ENCODE measurements around the gene DOCK1. TPM values are rescaled to one million over a fixed set of nuclear protein-coding genes. Genes with fewer than 3 reads are reported as not detected.

DOCK1 gene
- total and polyA plus RNA-seq, 2 donors from 2014 or later: 15.8 to 81.7 TPM

DNA sequence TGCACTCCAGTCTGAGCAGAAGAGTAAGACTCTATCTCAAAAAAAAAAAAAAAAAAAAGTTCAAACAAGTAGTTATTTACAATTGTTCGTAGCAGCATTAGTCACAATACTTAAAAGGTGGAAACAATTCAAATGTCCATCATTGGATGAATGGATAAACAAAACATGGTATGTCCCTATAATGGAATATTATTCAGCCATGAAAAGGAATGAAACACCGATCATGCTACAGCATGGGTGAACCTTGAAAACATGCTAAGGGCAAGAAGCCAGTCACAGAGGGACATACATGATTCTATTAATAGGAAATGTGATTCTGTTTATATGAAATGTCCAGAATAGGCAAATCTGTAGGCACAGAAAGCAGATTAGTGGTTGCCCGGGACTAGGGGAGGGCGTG, 15.9 kb downstream of the DOCK1 start:
- no peaks in the 10 kb centered on the region for H3K9me3 ChIP-seq (ENCODE audit: control insufficient read depth in 2 of 3, insufficient read depth in 1 of 3, low read length in 3 of 3)
- FAIRE-seq: no peak
- no peak overlapping the region for H3K4me3 ChIP-seq (ENCODE audit: low read length in 3 of 3)
- no peak overlapping the region for H3K9ac ChIP-seq (ENCODE audit: low read length in 3 of 3)
- H3K4me1 ChIP-seq (ENCODE audit: control insufficient read depth in 2 of 3, insufficient read depth in 2 of 3, low read depth in 1 of 3, low read length in 3 of 3): peaks cover 0 to 22% (median 14%) of the 10 kb centered on the region in 3 donors
- DNase-seq: no peak
- H3K27me3 ChIP-seq (ENCODE audit: control insufficient read depth, insufficient read depth, low read length): no peaks in the 10 kb centered on the region
- H3K27ac ChIP-seq (ENCODE audit: low read depth in 2 of 2, low read length in 2 of 2): no peak overlapping the region
- peaks cover 0 to 2% (median 0%) of the 10 kb centered on the region in 3 donors for H3K36me3 ChIP-seq (ENCODE audit: control insufficient read depth in 2 of 3, insufficient read depth in 3 of 3, low read length in 3 of 3)
- TF ChIP-seq, protein P1, sequence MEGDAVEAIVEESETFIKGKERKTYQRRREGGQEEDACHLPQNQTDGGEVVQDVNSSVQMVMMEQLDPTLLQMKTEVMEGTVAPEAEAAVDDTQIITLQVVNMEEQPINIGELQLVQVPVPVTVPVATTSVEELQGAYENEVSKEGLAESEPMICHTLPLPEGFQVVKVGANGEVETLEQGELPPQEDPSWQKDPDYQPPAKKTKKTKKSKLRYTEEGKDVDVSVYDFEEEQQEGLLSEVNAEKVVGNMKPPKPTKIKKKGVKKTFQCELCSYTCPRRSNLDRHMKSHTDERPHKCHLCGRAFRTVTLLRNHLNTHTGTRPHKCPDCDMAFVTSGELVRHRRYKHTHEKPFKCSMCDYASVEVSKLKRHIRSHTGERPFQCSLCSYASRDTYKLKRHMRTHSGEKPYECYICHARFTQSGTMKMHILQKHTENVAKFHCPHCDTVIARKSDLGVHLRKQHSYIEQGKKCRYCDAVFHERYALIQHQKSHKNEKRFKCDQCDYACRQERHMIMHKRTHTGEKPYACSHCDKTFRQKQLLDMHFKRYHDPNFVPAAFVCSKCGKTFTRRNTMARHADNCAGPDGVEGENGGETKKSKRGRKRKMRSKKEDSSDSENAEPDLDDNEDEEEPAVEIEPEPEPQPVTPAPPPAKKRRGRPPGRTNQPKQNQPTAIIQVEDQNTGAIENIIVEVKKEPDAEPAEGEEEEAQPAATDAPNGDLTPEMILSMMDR (IDR thresholded peaks at IDR 0.05; ENCODE audit: borderline replicate concordance, extremely low read depth, insufficient read depth): no peak
- intact Hi-C loops (cut with DNase I): no loop called here

- no peak for DNase-seq
- Histone ChIP-seq H3K9me3 (ENCODE audit: control insufficient read depth in 2 of 3, insufficient read depth in 1 of 3, low read length in 3 of 3) (no peaks in the 10 kb centered on the region), H3K4me3 (ENCODE audit: low read length in 3 of 3) (no peak overlapping the region), H3K27ac (ENCODE audit: low read depth in 2 of 2, low read length in 2 of 2) (no peak overlapping the region), H3K36me3 (ENCODE audit: control insufficient read depth in 2 of 3, insufficient read depth in 3 of 3, low read length in 3 of 3) (peaks cover 0 to 2% (median 0%) of the 10 kb centered on the region in 3 donors), H3K4me1 (ENCODE audit: control insufficient read depth in 2 of 3, insufficient read depth in 2 of 3, low read depth in 1 of 3, low read length in 3 of 3) (peaks cover 0 to 22% (median 14%) of the 10 kb centered on the region in 3 donors), H3K9ac (ENCODE audit: low read length in 3 of 3) (no peak overlapping the region), H3K27me3 (ENCODE audit: control insufficient read depth, insufficient read depth, low read length) (no peaks in the 10 kb centered on the region)
- no peak for FAIRE-seq
- intact Hi-C loops (cut with DNase I): no loop called here
- TF ChIP-seq, protein P1 (IDR thresholded peaks at IDR 0.05; ENCODE audit: borderline replicate concordance, extremely low read depth, insufficient read depth): no peak
Observed at GRCh38 chr10:126921974-126922525, 16.8 kb downstream of the DOCK1 start.

GRCh38 chr10:126924180-126924914, 19.1 kb downstream of the DOCK1 start:
- Histone ChIP-seq H3K9ac (ENCODE audit: low read length in 3 of 3) (no peak overlapping the region), H3K9me3 (ENCODE audit: control insufficient read depth in 2 of 3, insufficient read depth in 1 of 3, low read length in 3 of 3) (no peaks in the 10 kb centered on the region), H3K4me1 (ENCODE audit: control insufficient read depth in 2 of 3, insufficient read depth in 2 of 3, low read depth in 1 of 3, low read length in 3 of 3) (peaks cover 0 to 14% (median 12%) of the 10 kb centered on the region in 3 donors), H3K27me3 (ENCODE audit: control insufficient read depth, insufficient read depth, low read length) (no peaks in the 10 kb centered on the region), H3K4me3 (ENCODE audit: low read length in 3 of 3) (no peak overlapping the region), H3K27ac (ENCODE audit: low read depth in 2 of 2, low read length in 2 of 2) (no peak overlapping the region), H3K36me3 (ENCODE audit: control insufficient read depth in 2 of 3, insufficient read depth in 3 of 3, low read length in 3 of 3) (peaks cover 0 to 2% (median 0%) of the 10 kb centered on the region in 3 donors)
- intact Hi-C loops (cut with DNase I): no loop called here
- peak in 2 of 5 donors; percentile 26 to 45 for DNase-seq
- FAIRE-seq: no peak
- TF ChIP-seq, protein P1 (IDR thresholded peaks at IDR 0.05; ENCODE audit: borderline replicate concordance, extremely low read depth, insufficient read depth): no peak
